GM12872 (cell line): Measurements from ENCODE around the gene TRIM39.

Source experiments
- CTCF ChIP-seq: IDR thresholded peaks from 3 replicates; pipeline ENCODE4 v1.5.1; 2011; ENCODE audit warnings: low read depth, mild to moderate bottlenecking, low read length, moderate library complexity; ENCODE audit not compliant: insufficient read depth

The TRIM39 gene

GRCh38 chr6:30311671-30312070, 15.1 kb upstream of the TRIM39 start:
- no peak for TF ChIP-seq CTCF

DNA sequence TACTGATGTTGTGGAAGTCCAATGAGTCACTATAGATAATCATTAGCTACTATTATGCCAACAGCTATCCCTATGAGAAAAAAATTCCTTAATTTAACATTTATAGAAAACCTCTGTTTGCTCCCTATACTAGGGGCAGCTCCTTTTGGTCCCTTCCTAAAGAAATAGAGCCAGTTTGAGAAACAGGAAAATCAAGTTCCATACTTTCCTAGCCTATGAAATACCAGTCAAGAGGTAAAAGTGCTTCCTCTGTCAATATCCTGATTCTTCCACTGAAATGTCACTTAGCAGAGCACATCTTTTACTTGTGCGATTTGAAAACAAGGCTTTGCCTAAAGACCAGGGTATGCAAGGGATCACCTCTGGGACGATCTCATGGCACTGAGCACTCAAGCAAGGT, 14.5 kb upstream of the TRIM39 start:
- no peak for TF ChIP-seq CTCF

GRCh38 chr6:30312676-30313321, 13.9 kb upstream of the TRIM39 start:
- TF ChIP-seq CTCF = no peak

DNA sequence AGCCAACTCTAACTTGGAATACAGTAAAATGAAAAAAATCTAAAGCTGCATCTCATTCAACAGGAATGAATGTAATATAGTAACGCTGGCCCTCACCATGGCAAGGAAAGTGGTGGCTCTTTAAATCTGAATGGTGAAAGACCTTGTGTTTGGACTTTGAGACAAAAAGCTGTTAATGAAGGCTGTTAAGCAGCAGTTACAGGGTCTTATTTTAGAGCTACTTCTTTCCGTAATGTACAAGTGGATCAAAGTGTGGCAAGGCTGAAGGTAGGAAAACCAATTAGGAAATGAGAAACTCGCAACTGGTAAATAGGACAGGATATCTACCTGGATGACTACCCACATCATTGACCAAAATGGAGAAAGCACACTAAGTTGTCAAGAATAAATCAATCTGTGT, 11.6 kb upstream of the TRIM39 start:
- TF ChIP-seq CTCF = no peak

- TF ChIP-seq CTCF = no peak
Measured at GRCh38 chr6:30317913-30318589, 8.7 kb upstream of the TRIM39 start.

GRCh38 chr6:30319146-30319835, 7.4 kb upstream of the TRIM39 start:
- TF ChIP-seq CTCF = no peak

GRCh38 chr6:30321692-30322388, 4.9 kb upstream of the TRIM39 start:
- TF ChIP-seq CTCF = no peak
